Measurements from ENCODE around the gene AAK1.

GRCh38 chr2:69544951-69545350 lies 98.6 kb downstream of the AAK1 start:
- no peak for TF ChIP-seq CTCF (IDR thresholded peaks at IDR 0.05)
- no peak for TF ChIP-seq POLR2A (IDR thresholded peaks at IDR 0.05)
- no peak for TF ChIP-seq POLR2AphosphoS5 (IDR thresholded peaks at IDR 0.05)
- TF ChIP-seq EP300 (IDR thresholded peaks at IDR 0.05) = no peak
